ENCODE results near the gene RAB36. TPM values are rescaled to one million over a fixed set of nuclear protein-coding genes. Genes with fewer than 3 reads are reported as not detected.

RAB36 gene
- total RNA-seq, 1 experiment from 2014 or later, result 1.1 TPM

- TF ChIP-seq EZH2phosphoT487 (IDR thresholded peaks at IDR 0.05; ENCODE audit: borderline replicate concordance, low read length), result no peak
- TF ChIP-seq CTCF (conservative IDR thresholded peaks at IDR 0.05; ENCODE audit: low read depth, low read length), result no peak
- no peak for TF ChIP-seq EZH2 (IDR thresholded peaks at IDR 0.05; ENCODE audit: low read length, unreplicated experiment)
- ChIA-PET POLR2A (ENCODE audit: unreplicated experiment) (no interaction called here), CTCF (interaction anchor here (0.6 kb wide), 1 partner anchor 529 kb away, joined by 4 read pairs; no protein-coding TSS in a partner anchor)
- H3K27me3 ChIP-seq (ENCODE audit: low read length), result no peaks in the 10 kb centered on the region
- BruUV-seq (replicated peaks), result no TSS peak
- no peaks in the 10 kb centered on the region for H4K20me1 ChIP-seq (ENCODE audit: low read length)
- no peaks in the 10 kb centered on the region for H3K79me2 ChIP-seq (ENCODE audit: low read length)
- H3F3A ChIP-seq (ENCODE audit: low read length, unreplicated experiment), result no peaks in the 10 kb centered on the region
- no peak overlapping the region for H3K4me3 ChIP-seq (ENCODE audit: low read length)
- no peaks in the 10 kb centered on the region for H3K4me1 ChIP-seq (ENCODE audit: insufficient read depth, low read length)
- no peak overlapping the region for H3K27ac ChIP-seq (ENCODE audit: low read length)
- H3K36me3 ChIP-seq (ENCODE audit: low read depth, low read length), result no peaks in the 10 kb centered on the region
- intact Hi-C loops (cut with micrococcal nuclease), result no loop called here
- no peak overlapping the region for H2AFZ ChIP-seq (ENCODE audit: low read length)
- ATAC-seq, result no peak
- no peak overlapping the region for H3K9ac ChIP-seq (ENCODE audit: low read length)
- H3K9me3 ChIP-seq (ENCODE audit: low read length), result no peaks in the 10 kb centered on the region
- H3K9me2 ChIP-seq (replicated peaks; ENCODE audit: low read length), result no peaks in the 10 kb centered on the region
- H3K4me2 ChIP-seq (ENCODE audit: low read length), result no peak overlapping the region
- DNase-seq, result no peak
These were observed 30.6 kb upstream of the RAB36 start for GRCh38 chr22:23114721-23115020.

- no TSS peak for BruUV-seq (replicated peaks)
- TF ChIP-seq CTCF (conservative IDR thresholded peaks at IDR 0.05; ENCODE audit: low read depth, low read length) (no peak), EZH2phosphoT487 (IDR thresholded peaks at IDR 0.05; ENCODE audit: borderline replicate concordance, low read length) (no peak), EZH2 (IDR thresholded peaks at IDR 0.05; ENCODE audit: low read length, unreplicated experiment) (no peak)
- Histone ChIP-seq H2AFZ (ENCODE audit: low read length) (no peak overlapping the region), H3K4me1 (ENCODE audit: insufficient read depth, low read length) (no peaks in the 10 kb centered on the region), H3K27me3 (ENCODE audit: low read length) (no peaks in the 10 kb centered on the region), H3K9ac (ENCODE audit: low read length) (no peak overlapping the region), H4K20me1 (ENCODE audit: low read length) (no peaks in the 10 kb centered on the region), H3K4me2 (ENCODE audit: low read length) (no peak overlapping the region), H3K9me3 (ENCODE audit: low read length) (no peaks in the 10 kb centered on the region), H3F3A (ENCODE audit: low read length, unreplicated experiment) (no peaks in the 10 kb centered on the region), H3K9me2 (replicated peaks; ENCODE audit: low read length) (no peaks in the 10 kb centered on the region), H3K36me3 (ENCODE audit: low read depth, low read length) (no peaks in the 10 kb centered on the region), H3K4me3 (ENCODE audit: low read length) (no peak overlapping the region), H3K79me2 (ENCODE audit: low read length) (no peaks in the 10 kb centered on the region), H3K27ac (ENCODE audit: low read length) (no peak overlapping the region)
- DNase-seq (no peak), ATAC-seq (no peak)
- intact Hi-C loops (cut with micrococcal nuclease), result no loop called here
- CTCF ChIA-PET, result no interaction called here
- POLR2A ChIA-PET (ENCODE audit: unreplicated experiment), result no interaction called here
These were observed 29.9 kb upstream of the RAB36 start for GRCh38 chr22:23115369-23115768.

- BruUV-seq (replicated peaks), result no TSS peak
- DNase-seq (no peak), ATAC-seq (no peak)
- Histone ChIP-seq H3K4me3 (ENCODE audit: low read length) (no peak overlapping the region), H3K9me2 (replicated peaks; ENCODE audit: low read length) (no peaks in the 10 kb centered on the region), H3K9me3 (ENCODE audit: low read length) (no peaks in the 10 kb centered on the region), H3K36me3 (ENCODE audit: low read depth, low read length) (no peaks in the 10 kb centered on the region), H3K79me2 (ENCODE audit: low read length) (no peaks in the 10 kb centered on the region), H3K9ac (ENCODE audit: low read length) (no peak overlapping the region), H3K4me1 (ENCODE audit: insufficient read depth, low read length) (no peaks in the 10 kb centered on the region), H2AFZ (ENCODE audit: low read length) (no peak overlapping the region), H4K20me1 (ENCODE audit: low read length) (no peaks in the 10 kb centered on the region), H3F3A (ENCODE audit: low read length, unreplicated experiment) (no peaks in the 10 kb centered on the region), H3K4me2 (ENCODE audit: low read length) (no peak overlapping the region), H3K27me3 (ENCODE audit: low read length) (no peaks in the 10 kb centered on the region), H3K27ac (ENCODE audit: low read length) (no peak overlapping the region)
- TF ChIP-seq EZH2 (IDR thresholded peaks at IDR 0.05; ENCODE audit: low read length, unreplicated experiment), result no peak
- no peak for TF ChIP-seq EZH2phosphoT487 (IDR thresholded peaks at IDR 0.05; ENCODE audit: borderline replicate concordance, low read length)
- TF ChIP-seq CTCF (conservative IDR thresholded peaks at IDR 0.05; ENCODE audit: low read depth, low read length), result no peak
- POLR2A ChIA-PET (ENCODE audit: unreplicated experiment), result no interaction called here
- intact Hi-C loops (cut with micrococcal nuclease), result no loop called here
- CTCF ChIA-PET, result no interaction called here
These were observed 29.3 kb upstream of the RAB36 start for GRCh38 chr22:23115825-23116494.

Measured in PC-3 (cell line).